ENCODE data around the gene HDDC2. TPM values are rescaled to one million over a fixed set of nuclear protein-coding genes. Genes with fewer than 3 reads are reported as not detected.

HDDC2 gene
- total and polyA plus RNA-seq, 2 of the 8 experiments (the other 6 are each of a cell fraction or from before 2014, with no cell fraction given), result 89.3 to 129 TPM

GRCh38 chr6:125277838-125278237, 23.9 kb downstream of the HDDC2 start:
- no peak overlapping the region for H4K91ac ChIP-seq (replicated peaks; ENCODE audit: insufficient read length, low read length)
- no peak overlapping the region for H4K8ac ChIP-seq (ENCODE audit: extremely low read depth, insufficient read depth, low read length)
- H2AK5ac ChIP-seq (ENCODE audit: low read depth, low read length), result no peak overlapping the region
- H3K18ac ChIP-seq (ENCODE audit: extremely low read depth, low read length), result no peak overlapping the region
- 93% methylated on average over 1 of the region's 1 CpG; no CpG with 5 or more reads in 1 of the 2 experiments for WGBS, 2 experiments (ENCODE audit: extremely low coverage in 1 of 2, insufficient coverage in 1 of 2, insufficient read length in 1 of 2, insufficient replicate concordance in 2 of 2, low coverage in 1 of 2, low lambda C conversion rate in 2 of 2, missing lambda C conversion rate in 1 of 2)
- no peak overlapping the region for H2BK20ac ChIP-seq (ENCODE audit: low read length)
- FAIRE-seq, result no peak
- no peak overlapping the region for H4K5ac ChIP-seq (ENCODE audit: insufficient read length, low read depth, low read length)
- H3K4me1 ChIP-seq (replicated peaks in 1 of 4; ENCODE audit: control insufficient read depth in 3 of 4, insufficient read depth in 4 of 4, low read length in 3 of 4), result no peaks in the 10 kb centered on the region
- H2BK5ac ChIP-seq (ENCODE audit: low read depth, low read length), result no peak overlapping the region
- POLR2A ChIA-PET (ENCODE audit: partially characterized antibody), result no interaction called here
- no peak overlapping the region for H3K4ac ChIP-seq (replicated peaks; ENCODE audit: insufficient read length, low read depth, low read length)
- H3K23me2 ChIP-seq (ENCODE audit: low read depth, low read length), result no peaks in the 10 kb centered on the region
- H3K36me3 ChIP-seq (ENCODE audit: control insufficient read depth in 2 of 4, insufficient read depth in 4 of 4, low read length in 3 of 4), result peaks cover 0 to 20% (median 9%) of the 10 kb centered on the region in 4 experiments; a peak in 5 of 8 replicates
- no peak overlapping the region for H3K14ac ChIP-seq (ENCODE audit: insufficient read length)
- no peaks in the 10 kb centered on the region for H3K9me3 ChIP-seq (ENCODE audit: insufficient read depth in 2 of 2, low read depth in 1 of 2, low read length in 1 of 2)
- H2BK15ac ChIP-seq (ENCODE audit: low read length), result no peak overlapping the region
- H3K79me1 ChIP-seq (ENCODE audit: low read depth, low read length), result no peaks in the 10 kb centered on the region
- no peak overlapping the region for H2BK120ac ChIP-seq (replicated peaks; ENCODE audit: low read depth, low read length)
- H3K4me3 ChIP-seq (ENCODE audit: extremely low read depth in 1 of 4, insufficient read depth in 2 of 4, low read depth in 3 of 4, low read length in 4 of 4), result no peak overlapping the region
- no peak overlapping the region for H3K9ac ChIP-seq (replicated peaks in 1 of 4; ENCODE audit: extremely low read depth in 1 of 4, low read depth in 3 of 4, low read length in 3 of 4)
- no peak for DNase-seq (ENCODE audit: low read depth in 1 of 2, low spot score in 2 of 2)
- H3K23ac ChIP-seq (ENCODE audit: insufficient read length), result no peak overlapping the region
- no peak overlapping the region for H2AFZ ChIP-seq (ENCODE audit: low read length)
- no peak overlapping the region for H3K56ac ChIP-seq (replicated peaks; ENCODE audit: insufficient read length, low read depth, low read length)
- TF ChIP-seq SRF (IDR thresholded peaks at IDR 0.05; ENCODE audit: low read depth, low read length) (no peak), CBX5 (IDR thresholded peaks at IDR 0.05; ENCODE audit: low read depth, low read length) (no peak), EZH2 (IDR thresholded peaks at IDR 0.05; ENCODE audit: low read depth, low read length, severe bottlenecking) (no peak)
- no peaks in the 10 kb centered on the region for H3K27me3 ChIP-seq (replicated peaks in 1 of 4; ENCODE audit: control insufficient read depth in 3 of 4, extremely low read depth in 1 of 4, insufficient read depth in 3 of 4, low read length in 3 of 4)
- H4K20me1 ChIP-seq (replicated peaks in 1 of 2; ENCODE audit: control insufficient read depth in 1 of 2, insufficient read depth in 2 of 2, low read length in 2 of 2), result no peaks in the 10 kb centered on the region
- no peak overlapping the region for H3K27ac ChIP-seq (ENCODE audit: low read depth, low read length)
- CTCF ChIA-PET (ENCODE audit: partially characterized antibody), result no interaction called here
- no peak overlapping the region for H2BK12ac ChIP-seq (ENCODE audit: low read depth, low read length)
- peaks cover 0 to 5% of the 10 kb centered on the region in 2 experiments; a peak in 1 of 4 replicates for H3K79me2 ChIP-seq (ENCODE audit: control insufficient read depth in 1 of 2, insufficient read depth in 2 of 2, low read length in 2 of 2)
- H3K4me2 ChIP-seq (ENCODE audit: insufficient read depth in 1 of 2, low read depth in 2 of 2, low read length in 2 of 2), result no peak overlapping the region

Measured in H1 (cell line).